ENCODE measurements around the gene CHST11.
A peak's percentile ranks its signal among the peaks of the same experiment; 100 is the strongest.
"Not testable (repeated sequence)": the region's sequence is repeated elsewhere in the genome, so short reads cannot be mapped to it uniquely, and the experiment has no call there.

Gene CHST11

GRCh38 chr12:104610513-104611235 lies 153.9 kb downstream of the CHST11 start:
- DNase-seq, result no peak

- no peak for DNase-seq
These were observed 154.9 kb downstream of the CHST11 start for GRCh38 chr12:104611671-104612070.

GRCh38 chr12:104613372-104613771 lies 156.6 kb downstream of the CHST11 start:
- DNase-seq, result not testable (repeated sequence)

DNA sequence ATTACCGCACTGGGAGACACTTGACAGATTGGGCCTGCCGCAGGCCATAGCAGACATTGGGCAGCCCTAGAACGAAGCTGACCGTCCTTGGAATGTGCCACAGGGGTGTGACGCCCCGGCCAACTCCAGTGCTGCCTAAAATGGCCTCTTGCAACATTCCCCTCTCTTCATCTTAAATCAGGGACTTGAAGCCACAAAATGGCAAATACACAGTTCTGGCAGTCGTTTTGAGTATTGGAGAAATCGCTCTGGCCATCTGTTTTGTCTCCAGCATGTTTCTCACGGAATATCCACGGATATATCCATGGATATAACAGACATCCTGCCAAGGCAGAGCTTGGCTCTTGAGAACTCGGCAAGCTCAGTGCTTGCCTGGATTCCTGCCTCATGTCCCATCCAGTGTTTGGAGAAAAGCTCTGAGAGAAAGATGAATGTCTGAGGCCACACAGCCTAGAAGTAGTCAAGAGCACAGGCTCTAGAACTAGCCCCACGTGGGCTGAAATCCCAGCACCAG lies 158.4 kb downstream of the CHST11 start:
- DNase-seq, result no peak

DNA sequence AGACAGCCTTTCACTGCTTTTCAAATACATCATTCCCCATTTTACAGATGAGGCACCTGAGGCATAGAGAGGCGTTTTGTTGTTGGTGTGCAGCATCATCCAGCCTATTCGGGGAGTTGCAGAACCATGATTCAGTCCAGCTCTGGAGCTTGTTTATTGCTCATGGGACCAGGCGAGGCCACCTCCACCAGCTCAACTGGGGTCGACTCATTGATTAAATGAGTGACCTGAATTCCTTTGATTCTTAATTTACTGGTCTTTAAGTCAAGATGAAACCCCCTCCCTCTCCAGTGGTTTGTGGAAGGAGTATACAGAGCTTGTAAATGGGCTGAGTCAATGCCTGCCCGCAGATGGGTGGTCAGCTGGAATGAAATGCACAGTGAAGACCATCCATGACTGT lies 161.9 kb downstream of the CHST11 start:
- DNase-seq, result no peak

GRCh38 chr12:104619305-104619704 lies 162.6 kb downstream of the CHST11 start:
- DNase-seq, result no peak

DNA sequence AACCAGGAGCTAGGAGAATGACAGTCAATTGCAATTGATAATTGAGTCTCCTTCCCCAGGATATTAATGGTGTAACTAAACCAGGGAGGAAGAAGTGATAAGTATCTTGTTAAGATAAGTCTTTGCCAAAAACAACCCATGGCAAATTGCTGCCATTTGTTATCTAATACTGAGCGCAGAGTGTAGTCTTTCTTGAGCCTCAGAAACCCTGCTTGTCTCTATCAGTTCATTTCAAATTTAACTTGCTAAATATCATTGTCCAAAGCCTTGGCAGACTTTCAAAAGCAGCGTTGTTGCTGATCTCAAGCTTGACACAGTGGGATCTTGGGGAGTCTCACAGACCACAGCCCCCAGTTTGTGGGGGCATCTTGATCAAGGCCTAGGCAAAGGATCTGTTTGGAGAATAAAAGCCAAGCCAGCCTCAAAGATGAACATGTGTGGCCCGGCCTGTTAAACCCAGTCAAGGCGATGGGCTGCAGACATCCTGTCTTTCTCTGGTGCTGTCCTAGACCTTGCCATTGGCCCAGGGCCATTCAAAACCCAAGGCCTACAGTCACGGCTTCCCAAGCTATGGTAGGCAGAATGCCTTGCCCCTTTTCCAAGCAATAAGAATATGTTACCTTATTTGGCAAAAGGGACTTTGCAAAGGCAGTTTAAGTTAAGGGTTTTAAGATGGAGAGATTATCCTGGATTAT lies 164.2 kb downstream of the CHST11 start:
- no peak for DNase-seq

GRCh38 chr12:104622928-104623327 lies 166.2 kb downstream of the CHST11 start:
- no peak for DNase-seq

GRCh38 chr12:104623883-104624282 lies 167.1 kb downstream of the CHST11 start:
- DNase-seq, result no peak

- DNase-seq, result no peak
These were observed 167.8 kb downstream of the CHST11 start for GRCh38 chr12:104624529-104624928.

GRCh38 chr12:104626069-104626837 lies 169.5 kb downstream of the CHST11 start:
- peak; percentile 16 for DNase-seq

DNA sequence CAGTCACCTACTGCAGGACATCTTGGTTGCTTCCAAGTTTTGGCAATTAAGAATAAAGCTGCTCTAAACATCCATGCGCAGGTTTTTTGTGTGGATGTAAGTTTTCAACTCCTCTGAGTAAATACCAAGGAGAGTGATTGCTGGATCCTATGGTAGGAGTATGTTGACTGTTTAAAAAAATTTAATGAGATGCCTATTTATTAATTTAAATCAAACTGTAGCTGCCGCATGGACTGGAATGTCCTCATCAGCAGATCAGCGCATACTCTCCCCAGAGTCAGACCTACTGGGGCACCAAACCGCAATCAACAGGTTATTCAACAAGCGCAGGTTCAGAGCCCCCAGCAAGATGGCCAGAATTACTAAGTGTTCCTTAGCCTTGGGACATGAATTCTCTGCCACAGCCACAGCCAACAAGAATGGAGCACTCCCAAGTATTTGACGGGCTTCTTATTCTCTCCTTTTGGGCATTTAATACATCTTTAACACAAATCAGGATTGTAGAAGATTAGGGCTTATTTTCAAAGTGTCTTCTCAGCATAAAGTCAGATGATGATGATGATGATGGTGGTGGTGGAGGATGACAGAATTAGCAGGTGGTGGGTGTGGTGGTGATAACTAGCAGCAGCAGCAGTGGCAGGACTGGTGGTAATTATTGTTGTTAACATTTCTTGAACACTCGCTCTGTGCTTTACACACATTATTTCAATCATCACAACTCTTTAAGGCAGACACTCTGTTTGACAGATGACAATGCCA lies 170.7 kb downstream of the CHST11 start:
- DNase-seq, result no peak

- no peak for DNase-seq
These were observed 171.5 kb downstream of the CHST11 start for GRCh38 chr12:104627990-104628830.

DNA sequence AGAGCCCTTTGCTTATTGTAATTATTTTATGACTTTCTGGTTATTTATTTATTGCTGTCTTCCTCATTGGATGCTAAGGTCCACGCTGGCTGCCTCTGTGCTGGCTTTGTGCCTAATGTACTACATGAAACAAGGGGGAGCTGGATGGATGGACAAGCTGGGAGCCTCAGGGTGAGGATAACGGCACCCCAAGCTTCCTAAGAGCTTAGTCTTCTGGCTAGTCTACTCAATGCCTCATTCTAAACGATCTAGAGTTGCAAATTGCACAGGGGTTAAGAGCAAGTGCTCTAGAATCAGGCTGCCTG lies 172.0 kb downstream of the CHST11 start:
- no peak for DNase-seq

DNA sequence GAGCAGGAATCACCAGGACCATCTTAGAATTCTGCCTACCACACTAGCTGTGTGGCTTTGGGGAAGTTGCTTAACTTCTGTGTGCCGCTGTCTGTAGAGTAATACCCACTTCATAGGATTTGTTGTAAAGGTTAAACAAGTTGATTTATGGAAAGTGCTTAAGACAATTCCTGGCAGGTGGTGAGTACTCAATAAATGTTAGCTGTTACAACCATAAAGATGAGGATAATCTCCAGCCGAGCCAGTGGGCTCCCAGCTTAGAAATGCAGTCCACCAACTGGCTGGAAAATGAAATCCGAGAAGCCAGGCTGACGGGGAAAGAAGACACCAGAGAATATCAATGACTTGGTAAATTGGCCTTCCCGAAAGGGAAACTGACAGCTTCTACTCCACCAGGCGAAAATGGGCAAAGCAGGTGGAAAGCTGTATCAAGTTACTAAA lies 173.5 kb downstream of the CHST11 start:
- DNase-seq, result no peak

GRCh38 chr12:104631867-104632266 lies 175.1 kb downstream of the CHST11 start:
- DNase-seq, result no peak

DNA sequence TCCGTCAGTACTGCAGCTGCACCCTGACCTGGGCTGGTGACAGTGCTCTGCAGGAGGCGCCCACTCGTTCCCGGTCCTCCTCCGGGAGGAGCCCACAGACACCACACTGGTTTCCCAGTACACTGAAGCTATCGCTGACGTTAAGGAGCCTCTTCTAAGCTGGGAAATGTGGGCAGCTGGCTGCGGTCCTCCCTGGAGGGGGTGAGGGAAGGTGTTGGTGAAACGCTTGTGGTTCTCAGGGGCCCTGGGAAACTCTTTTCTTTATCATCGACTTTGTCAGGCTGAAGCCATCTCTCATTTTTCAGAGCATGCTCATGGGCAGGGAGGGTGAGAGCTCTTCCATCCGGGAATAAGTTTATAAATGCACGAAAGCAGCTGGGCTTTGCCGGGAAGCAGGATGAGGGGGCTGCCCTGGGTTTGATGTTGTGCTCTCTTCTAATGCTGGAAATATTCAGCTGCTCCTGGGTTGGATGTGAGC lies 176.0 kb downstream of the CHST11 start:
- peak; percentile 77 for DNase-seq

- no peak for DNase-seq
These were observed 177.3 kb downstream of the CHST11 start for GRCh38 chr12:104634044-104634443.

- no peak for DNase-seq
These were observed 178.1 kb downstream of the CHST11 start for GRCh38 chr12:104634852-104635251.

DNA sequence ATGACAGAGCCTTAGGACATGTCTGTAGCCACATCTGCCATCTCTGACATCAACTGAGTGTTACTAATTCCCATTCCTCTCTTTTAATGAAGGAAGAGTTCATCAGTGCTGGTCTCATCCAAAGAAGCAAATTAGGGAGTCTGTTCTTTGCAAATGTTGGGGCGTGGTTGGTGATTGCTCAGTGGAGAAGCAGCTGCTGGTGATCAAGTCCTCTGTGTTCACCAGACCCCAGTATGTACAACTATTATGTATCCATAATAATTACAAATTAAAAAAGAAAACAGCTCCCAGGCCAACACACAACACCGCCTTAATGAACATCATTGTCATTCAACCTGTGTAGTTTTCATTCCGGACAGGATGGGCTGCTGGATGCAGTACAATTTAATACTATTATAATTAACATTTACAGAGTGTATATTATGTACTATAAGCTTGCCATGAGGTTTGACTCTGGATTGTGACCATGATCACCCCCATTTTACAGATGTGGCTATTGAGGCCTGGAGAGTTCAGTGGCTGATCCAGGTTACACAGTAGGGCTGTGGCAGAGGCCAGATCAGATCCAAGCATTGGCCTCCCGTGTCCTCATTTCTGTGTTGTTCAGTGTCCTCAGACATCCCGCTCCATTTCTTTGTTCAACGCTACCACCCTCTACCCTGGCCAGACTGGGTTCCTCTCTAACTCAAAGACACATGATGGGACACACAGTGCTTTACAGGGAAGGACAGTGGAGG lies 179.0 kb downstream of the CHST11 start:
- no peak for DNase-seq

GRCh38 chr12:104636496-104636895 lies 179.7 kb downstream of the CHST11 start:
- no peak for DNase-seq
